M059J (cell line): ENCODE results near the gene CYP3A4. TPM values are rescaled to one million over a fixed set of nuclear protein-coding genes. Genes with fewer than 3 reads are reported as not detected.
"Not testable (repeated sequence)": the region's sequence is repeated elsewhere in the genome, so short reads cannot be mapped to it uniquely, and the experiment has no call there.

ENCODE experiments used
- DNase-seq: peaks from one replicate; pipeline ENCODE4 v3.0.0-alpha.2; 2012; ENCODE audit warnings: low read depth
- total RNA-seq: library from RNA; depleted of rRNA; stranded (reverse); fragments of >200 nt; shearing (Covaris generic); gene quantifications from 2 replicates; pipeline ENCODE4 v1.2.3, GENCODE V29; 2014

CYP3A4 gene
- total RNA-seq, 1 experiment from 2014 or later, result 0.05 TPM

DNA sequence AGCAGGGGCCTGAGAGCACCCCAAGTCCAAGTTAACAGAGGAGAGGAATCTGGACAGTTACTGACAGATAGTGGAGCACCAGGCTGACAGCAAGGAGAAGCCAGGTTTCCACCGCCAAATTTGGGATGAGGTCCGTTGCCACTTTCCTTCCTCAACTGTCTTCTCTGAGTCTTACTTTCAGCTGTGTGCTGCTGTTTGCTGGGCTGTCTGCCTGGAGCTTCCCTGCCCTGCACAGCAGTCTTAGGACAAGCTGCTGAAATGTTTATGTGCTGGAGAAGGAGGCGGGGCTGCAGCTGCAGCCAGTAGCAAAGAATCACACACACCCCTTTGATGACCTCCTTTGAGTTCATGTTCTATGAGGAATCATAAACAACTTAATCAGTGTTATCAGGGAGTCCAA lies 31.6 kb downstream of the CYP3A4 start:
- no peak for DNase-seq

DNA sequence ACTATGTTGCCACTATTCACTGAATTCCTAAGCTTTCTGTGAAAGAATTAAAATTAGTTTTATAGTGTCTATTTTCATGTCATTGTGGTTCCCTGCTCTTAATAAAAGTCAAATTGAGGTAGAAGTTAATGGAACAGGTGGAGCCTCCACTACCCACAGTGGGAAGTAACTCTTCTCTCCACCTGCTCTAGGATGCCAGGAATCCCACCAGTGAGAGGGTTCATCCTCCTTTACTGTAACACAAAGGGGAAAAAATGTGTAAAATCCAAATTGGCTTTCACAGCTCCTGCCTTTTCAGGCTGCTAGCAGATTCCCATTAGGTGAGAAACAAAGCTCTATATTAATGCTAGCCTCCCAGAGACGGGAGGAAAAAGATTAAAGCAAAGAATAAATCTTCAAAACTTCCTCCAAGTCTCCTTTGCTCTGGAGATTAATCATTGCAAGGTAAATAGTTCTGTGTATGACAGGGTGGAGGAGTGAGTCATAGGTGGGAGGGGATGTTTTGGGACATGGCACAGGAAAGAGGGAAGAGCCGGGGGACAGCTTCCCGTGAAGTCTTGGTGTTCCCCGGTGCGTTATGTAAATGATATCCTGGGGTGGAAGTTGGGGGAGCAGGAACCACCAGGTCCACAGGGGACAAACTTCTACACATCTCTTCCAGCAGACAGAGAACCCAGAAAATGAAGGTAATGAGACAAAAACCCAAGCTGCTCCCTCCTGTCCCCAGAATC lies 32.5 kb downstream of the CYP3A4 start:
- DNase-seq, result peak; percentile 59

DNA sequence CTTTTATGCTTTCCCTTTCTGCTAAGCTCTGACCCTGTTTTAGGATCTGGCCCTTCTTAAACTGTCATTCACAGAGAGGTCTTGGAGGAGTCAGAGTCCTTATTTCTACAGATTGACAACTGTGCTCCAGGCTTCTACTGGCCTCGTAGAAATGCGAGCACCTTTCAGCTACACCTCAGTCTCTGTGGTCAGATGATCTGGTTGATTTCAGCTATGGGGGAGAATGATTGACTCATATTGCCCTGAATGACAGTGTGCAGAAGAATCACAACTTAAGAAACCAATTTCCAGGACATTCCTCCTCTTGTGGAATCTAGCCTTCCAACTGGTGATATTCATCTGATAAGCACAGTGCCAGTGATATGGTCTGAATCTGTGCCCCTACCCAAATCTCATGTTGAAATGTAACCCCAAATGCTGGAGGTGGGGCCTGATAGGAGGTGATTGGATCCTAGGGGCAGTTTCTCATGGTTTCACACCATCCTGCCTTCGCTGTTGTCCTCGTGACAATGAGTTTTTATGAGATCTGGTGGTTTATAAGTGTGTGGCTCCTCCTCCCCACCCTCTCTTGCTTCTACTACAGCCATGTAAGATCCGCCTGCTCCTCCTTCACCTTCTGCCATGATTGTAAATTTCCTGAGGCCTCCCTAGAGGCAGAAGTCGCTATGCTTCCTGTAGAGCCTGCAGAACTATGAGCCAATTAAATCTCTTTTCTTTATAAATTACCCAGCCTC lies 35.0 kb downstream of the CYP3A4 start:
- DNase-seq, result peak; percentile 21

DNA sequence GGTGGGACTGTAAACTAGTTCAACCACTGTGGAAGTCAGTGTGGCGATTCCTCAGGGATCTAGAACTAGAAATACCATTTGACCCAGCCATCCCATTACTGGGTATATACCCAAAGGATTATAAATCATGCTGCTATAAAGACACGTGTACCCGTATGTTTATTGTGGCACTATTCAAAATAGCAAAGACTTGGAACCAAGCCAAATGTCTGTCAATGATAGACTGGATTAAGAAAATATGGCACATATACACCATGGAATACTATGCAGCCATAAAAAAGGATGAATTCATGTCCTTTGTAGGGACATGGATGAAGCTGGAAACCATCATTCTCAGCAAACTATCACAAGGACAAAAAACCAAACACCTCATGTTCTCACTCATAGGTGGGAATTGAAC lies 37.1 kb downstream of the CYP3A4 start:
- not testable (repeated sequence) for DNase-seq

DNA sequence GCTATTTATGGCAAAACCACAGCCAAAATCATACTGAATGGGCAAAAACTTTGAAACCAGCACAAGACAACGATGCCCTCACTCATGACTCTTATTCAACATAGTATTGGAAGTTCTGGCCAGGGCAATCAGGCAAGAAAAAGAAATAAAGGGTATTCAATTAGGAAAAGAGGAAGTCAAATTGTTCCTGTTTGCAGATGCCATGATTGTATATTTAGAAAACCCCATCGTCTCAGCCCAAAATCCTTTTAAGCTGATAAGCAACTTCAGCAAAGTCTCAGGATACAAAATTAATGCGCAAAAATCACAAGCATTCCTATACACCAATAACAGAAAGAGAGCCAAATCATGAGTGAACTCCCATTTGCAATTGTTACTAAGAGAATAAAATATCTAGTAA lies 38.6 kb downstream of the CYP3A4 start:
- not testable (repeated sequence) for DNase-seq

DNA sequence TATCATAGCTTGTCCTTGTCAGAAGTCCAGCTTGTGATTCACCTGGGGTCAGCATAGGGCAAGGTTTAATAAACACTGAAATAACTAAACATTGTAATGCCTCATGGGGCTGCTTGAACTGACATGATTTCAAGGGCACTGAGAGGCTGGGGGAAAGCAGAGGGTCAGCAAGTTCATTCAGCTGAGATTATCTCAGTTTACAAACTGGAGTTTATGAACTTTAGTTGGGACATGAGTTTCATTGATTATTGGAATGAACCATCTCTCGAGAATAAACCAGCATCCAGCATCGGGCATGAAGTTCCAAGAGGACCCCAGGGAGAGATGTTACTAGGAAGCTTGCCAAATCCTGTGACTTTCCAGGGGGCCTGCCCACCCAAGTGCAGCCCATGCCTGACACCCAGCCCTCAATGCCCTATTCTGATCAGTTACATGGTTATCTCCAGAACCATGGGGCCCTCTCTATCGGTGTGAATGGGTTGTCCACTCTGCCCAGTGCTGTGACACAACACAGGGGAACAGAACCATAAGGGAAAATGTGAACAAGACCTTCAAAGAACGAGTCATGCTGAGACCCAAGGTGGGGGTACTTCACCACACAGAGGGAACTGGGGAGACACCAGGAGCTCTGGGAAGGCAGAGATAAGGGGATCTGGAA lies 41.1 kb downstream of the CYP3A4 start:
- DNase-seq, result peak; percentile 13

DNA sequence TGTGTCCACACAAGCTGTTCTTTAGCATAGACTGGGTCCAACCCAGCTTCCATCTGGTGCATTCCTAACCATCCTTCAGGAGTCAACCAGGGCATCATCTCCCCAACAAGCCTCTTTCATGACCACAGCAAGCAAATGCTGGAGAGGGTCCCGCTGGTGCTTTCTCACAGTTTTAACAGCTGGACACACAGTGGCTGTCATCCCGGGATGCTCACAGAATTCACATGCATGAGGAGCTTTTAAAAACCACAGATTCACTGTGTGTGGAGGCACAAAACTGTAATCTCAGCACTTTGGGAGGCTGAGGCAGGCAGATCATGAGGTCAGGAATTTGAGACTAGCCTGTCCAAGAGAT lies 42.6 kb downstream of the CYP3A4 start:
- no peak for DNase-seq

DNA sequence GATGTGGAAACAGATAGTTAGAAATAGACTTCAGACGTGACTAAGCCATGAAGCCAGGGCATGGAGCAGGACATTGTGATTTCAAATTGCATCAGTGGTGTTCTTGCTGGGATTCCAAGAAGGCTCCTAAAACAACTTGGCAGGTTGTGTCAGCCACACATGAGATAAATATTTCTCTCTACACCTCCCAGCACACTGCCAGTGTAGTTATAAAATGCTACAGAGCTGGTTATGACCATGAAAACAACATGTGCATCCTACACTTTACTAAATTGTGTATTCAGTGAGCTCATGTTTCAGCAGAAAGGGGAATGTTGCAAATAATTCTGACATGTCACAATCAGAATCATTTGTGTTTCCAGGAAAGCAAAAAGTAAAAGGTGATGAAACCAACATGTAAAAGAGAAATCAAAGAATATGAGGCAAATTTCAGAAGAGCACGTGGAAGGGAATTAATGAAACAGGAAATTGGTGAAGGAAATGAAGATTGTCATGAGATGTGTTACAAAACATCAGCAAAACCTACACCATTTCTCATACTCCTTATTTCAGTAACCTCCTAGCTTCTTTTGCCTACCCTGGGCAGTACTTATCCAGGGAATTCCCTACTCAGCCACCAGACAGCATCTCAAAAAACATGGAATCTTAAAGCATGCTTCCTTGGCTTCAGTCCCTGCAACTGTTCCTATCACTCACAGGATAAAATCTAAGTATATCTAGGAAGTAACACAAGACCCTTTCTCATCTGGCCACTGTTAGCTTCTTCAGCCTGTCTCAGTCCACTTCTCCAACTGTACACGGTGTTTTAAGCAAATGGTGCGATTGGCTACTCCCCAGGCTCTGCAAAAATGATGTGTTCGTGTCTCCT lies 43.2 kb downstream of the CYP3A4 start:
- no peak for DNase-seq

DNA sequence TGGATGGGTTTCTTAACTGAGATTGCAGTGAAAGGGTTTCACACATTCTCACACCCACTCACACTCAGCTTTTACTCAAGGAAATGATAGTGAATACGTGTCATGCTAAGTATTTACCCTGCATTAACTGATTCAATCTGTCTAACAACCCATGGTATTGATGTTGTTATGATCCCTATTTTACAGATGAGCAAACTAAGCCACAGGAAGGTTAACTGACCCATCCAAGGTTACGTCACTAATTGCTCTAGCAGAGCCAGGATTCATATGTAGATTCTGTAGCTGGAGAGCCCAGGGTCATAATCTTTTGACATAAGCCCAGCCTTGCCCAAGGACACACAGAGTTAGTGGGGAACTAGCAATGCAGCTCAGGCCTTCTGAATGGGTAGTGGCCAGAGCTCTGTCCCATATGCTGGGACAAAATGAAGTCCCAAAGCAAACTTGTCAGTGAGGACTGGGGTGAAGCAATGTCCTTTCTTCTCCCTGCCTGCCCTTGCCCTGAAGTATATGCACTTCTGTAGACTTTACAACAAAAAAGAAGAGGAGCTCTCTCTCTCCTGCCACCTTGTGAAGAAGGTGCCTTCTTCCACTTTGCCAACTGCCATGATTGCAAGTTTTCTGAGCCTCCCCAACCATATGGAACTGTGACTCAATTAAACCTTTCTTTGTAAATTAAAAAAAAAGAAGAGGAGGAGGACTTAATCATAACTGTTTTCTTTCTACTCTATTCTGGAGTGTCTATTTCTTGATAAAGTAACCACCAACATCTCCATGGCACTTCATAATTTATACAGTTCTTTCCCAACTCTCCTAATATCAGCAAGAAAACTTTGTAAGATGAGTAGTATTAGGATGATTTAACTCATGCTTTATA lies 44.0 kb downstream of the CYP3A4 start:
- no peak for DNase-seq

DNA sequence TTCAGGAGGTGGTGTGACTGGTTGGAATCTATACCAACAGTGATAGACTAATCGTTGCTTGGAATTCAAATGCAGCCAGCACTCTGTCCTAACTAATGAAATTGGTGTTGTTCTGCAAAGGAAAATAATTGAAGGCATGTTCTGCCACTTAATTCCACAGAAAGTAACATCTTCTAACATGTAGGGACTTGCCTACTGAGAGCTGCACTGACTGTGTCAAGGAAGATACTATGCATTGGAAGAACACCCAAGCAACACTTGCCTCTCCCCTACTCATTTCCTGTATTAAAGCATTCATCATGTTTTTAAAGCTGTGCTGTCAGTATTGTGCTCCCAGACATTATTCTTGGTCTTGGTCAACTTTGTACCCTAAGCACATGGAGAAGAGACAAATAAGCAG lies 46.3 kb downstream of the CYP3A4 start:
- DNase-seq, result no peak

DNA sequence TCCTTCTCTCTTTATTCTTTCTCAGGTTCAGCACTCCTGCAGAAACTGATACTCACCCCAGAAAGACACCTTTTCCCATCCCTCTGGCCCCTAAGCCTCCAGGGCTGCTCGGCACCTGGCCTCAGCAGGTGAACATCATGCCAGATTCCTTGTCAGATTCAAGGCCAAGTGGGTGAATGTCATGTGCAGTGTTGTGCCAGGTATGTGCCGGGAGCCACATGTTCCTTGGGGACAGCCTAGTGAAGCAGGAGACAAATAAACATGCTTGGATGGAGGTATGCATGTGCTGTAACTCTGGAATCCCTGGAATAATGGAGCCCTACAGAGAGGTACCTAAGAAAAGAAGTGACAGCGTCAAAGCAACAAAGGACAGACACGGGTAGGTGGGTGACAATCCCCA lies 47.3 kb downstream of the CYP3A4 start:
- not testable (repeated sequence) for DNase-seq

DNA sequence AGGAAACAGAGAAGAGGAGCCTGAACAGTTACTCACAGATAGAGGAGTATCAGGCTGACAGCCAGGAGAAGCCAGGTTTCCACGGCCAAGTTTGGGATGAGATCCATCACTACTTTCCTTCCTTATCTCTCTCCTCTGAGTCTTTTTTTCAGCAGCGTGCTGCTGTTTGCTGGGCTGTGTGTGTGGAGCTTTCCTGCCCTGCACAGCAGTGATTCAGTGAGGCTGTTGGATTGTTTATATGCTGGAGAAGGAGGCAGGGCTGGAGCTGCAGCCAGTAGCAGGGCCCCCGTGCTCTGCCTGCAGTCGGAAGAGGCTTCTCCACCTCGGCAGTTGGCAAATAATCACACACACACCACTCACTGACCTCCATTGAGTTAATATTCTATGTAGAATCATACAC lies 49.0 kb downstream of the CYP3A4 start, which contains the start of gene CYP3A7:
Gene CYP3A7, minus strand, starts transcription at position 210 of the 400 bp plus-strand sequence. Its CDS starts 103 bp downstream, at position 107.
- no peak for DNase-seq

DNA sequence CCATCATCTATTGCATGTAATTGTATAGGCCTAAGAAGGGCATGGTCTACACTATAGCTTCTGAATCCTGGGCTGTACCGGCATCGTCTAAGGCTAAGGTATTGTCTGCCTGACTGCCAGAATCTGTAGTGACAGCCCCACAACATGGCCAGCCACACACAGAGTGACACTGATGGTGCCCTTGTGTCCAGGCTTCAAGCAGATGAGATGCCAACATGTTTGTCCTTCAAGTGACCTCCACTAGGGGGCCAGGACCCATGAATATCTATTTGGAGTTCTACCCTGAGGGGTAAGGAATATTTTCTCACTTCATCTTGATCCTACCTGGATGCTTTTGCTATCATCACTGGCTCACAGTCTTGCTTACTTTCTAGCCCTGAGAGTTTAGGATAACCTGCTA lies 50.5 kb downstream of the CYP3A4 start:
- DNase-seq, result no peak

DNA sequence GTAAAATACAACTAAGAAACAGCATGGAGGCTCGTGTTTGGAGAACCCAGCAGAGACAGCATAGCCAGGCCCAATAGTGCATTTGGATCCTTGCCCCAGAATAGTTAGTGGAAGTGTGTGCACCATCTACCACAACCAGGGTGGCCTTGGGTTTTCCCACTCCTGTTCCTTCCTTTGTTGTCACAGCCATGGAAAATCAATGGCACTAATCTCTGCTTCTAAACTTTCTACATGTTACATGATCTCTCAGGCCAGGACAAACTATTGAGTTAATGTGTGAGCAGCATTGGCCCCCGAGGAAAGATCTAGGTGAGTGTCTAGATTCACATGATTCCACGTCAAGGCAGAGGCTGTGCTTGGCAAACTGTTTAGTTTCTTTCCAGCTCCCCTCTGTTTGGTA lies 51.0 kb downstream of the CYP3A4 start:
- DNase-seq, result no peak

DNA sequence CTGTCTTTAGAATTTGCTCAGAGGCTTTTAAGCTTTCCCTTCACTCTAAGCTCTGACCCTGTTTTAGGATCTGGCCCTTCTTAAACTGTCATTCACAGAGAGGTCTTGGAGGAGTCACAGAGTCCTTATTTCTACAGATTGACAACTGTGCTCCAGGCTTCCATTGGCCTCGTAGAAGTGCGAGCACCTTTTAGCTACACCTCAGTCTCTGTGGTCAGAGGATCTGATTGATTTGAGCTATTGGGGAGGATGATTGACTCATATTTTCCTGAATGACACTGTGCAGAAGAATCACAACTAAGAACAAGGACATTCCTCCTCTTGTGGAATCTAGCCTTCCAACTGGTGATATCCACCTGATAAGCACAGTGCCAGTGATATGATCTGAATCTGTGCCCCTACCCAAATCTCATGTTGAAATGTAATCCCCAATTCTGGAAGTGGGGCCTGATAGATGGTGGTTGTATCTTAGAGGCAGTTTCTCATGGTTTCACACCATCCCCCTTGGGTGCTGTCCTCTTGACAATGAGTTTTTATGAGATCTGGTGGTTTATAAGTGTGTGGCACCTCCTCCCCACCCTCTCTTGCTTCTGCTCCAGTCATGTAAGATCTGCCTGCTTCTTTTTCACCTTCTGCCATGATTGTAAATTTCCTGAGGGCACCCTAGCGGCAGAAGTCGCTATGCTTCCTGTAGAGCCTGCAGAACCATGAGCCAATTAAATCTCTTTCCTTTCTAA lies 52.2 kb downstream of the CYP3A4 start:
- no peak for DNase-seq

DNA sequence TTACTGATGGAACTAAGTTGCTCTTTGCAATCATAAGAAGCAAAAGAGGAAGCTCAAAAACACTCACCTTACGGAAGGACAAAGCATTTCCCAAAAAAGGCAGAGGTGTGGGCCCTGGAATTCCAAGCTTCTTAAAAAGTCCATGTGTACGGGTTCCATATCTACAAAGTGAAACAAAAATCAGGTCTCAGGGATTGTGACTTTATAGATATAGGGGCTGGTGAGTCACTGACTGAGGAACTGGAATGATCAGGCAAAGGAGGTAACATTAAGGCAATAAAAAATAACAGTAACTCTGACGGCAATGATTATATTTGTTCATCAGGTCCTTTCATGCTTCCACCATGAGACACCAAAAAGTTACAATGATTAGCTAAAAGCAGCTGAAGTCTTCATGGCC lies 53.0 kb downstream of the CYP3A4 start:
- no peak for DNase-seq

DNA sequence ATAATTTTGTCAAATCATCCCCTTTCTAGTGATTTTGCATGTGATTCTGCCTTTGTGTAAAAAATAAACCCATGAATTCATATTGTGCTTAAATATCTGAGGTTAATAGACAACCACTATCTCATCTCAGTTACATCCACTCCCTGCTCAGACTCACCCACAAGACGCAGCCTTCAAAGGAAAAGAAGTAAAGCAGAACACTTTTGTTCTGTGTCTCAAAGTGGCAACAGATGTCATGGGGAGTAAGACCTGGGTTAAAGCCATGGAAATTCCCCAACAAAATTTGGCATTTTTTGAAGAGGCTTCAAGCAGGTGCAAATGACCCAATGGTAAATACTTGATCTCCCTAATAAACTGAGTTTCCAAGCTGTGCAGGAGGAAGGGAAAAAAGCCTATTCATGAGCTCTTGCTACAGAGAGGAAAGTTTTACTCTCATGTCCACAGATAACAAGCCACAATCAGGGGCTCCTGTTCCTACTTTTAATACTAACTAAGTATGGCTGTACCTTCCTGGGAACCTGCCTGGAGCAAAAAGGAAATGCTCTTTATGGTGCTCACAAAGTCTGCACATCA lies 53.7 kb downstream of the CYP3A4 start:
- no peak for DNase-seq

DNA sequence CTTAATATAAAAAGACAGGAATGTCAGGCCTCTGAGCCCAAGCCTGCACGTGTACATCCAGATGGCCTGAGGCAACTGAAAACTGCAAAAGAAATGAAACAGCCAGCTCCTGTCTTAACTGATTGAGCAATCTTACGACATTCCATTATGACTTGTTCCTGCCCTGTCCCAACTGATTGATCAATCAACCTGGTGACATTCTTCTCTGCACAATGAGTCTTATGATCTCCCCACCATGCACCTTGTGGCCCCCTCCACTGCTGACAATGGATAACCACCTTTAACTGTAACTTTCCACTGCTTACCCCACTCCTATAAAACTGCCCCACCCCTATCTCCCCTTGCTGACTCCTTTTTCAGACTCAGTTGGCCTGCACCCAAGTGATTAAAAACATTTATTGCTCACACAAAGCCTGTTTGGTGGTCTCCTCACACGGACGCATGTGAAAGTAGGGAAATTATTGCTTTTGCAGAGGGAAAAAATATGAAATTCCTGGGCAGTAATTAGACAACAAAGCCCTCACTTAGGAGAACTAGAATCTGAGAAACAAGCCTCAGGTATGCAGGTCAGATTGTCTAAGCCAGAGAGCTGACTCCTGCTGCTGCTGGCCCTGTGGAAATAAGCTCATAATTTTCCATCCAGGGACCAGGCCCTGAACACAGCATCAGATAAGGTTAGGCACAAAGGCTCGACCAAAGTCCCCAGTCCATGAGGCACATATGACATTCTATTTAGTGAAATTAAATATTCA lies 54.3 kb downstream of the CYP3A4 start:
- DNase-seq, result peak; percentile 60

DNA sequence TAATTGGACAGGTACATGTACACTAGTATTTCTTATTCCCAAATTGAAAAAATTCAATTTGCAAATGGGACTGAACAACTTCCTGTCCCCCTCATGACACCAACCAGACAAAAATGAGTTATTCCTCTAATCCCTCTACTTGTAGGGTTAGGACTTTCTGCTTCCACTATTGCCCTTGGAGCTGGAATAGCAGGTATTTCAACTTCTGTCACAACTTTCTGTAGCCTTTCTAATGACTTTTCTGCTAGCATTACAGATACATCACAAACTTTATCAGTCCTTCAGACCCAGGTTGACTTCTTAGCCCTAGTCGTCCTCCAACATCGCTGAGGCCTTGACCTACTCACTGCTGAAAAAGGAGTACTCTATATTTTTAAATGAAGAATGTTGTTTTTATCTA lies 55.4 kb downstream of the CYP3A4 start:
- no peak for DNase-seq
